ENCODE measurements around the gene DGKB.

Gene DGKB

GRCh38 chr7:14207711-14208110, 694.8 kb downstream of the DGKB start:
- no peak for DNase-seq (ENCODE audit: low read depth)

GRCh38 chr7:14207138-14207537, 695.4 kb downstream of the DGKB start:
- DNase-seq (ENCODE audit: low read depth) = no peak

GRCh38 chr7:14206121-14206520, 696.4 kb downstream of the DGKB start:
- DNase-seq (ENCODE audit: low read depth) = no peak

DNA sequence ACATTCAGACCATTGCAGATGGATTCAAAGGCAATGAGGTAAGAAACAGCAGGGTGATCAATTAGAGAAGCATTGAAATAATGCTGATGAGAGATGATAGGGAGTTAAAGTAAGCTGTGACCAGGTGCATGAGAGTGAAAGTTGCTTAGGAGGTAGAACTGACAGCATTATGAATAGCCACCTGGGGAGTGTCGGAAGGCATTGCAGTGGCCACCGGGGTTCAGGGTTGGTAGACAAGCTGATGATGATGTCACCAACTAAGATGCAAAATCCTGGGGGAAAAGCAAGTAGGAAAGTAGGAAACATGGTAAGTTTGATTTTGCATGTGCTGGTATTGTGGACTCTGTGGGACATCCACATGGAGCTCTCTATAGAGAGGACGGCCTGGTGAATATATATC, 701.2 kb downstream of the DGKB start:
- DNase-seq (ENCODE audit: low read depth) = no peak

GRCh38 chr7:14199336-14199735, 703.2 kb downstream of the DGKB start:
- DNase-seq (ENCODE audit: low read depth) = no peak

DNA sequence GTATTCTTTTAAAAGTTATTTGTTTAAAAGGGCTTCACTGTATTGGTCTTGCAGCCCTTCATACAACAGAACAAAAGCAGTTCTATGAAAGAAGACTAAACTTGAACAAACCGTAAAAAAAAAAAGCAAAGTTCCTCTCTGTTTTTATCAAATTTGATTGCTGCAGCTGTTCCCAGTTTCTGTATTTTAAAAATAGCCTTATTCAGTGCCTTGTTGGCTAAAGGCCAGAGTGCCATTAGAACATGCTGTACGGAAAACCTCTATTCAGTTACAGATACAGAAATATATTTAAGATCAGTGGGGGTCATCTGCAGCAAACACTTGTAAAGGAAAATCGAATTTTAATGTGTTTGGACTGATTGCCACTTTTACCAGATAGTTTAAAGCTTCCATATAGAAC, 705.3 kb downstream of the DGKB start:
- no peak for DNase-seq (ENCODE audit: low read depth)

GRCh38 chr7:14196555-14196954, 706.0 kb downstream of the DGKB start:
- no peak for DNase-seq (ENCODE audit: low read depth)

GRCh38 chr7:14195871-14196270, 706.7 kb downstream of the DGKB start:
- DNase-seq (ENCODE audit: low read depth) = no peak

GRCh38 chr7:14195079-14195478, 707.5 kb downstream of the DGKB start:
- no peak for DNase-seq (ENCODE audit: low read depth)

GRCh38 chr7:14191686-14192098, 710.9 kb downstream of the DGKB start:
- DNase-seq (ENCODE audit: low read depth) = no peak

- no peak for DNase-seq (ENCODE audit: low read depth)
Observed at GRCh38 chr7:14184292-14184864, 718.2 kb downstream of the DGKB start.

- DNase-seq (ENCODE audit: low read depth) = no peak
Observed at GRCh38 chr7:14179781-14180180, 722.8 kb downstream of the DGKB start.

DNA sequence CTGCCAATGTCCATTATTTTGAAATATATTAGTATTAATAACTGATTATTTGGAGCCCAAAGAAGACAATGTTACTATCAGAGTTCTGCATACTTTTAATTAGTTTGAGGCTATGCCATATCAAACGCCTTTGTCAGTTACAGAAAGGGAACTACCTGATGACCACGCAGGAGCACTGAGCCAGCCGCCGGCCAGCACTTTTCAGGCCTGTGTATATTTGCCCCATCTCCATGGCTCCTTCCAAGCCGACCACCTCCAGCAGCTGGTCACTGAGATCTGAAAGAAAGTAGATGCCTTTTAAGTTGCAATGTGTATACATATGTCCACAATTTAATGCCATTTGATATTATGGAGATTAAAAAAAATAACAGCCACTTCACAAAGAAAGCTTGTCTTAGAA, 724.7 kb downstream of the DGKB start:
- no peak for DNase-seq (ENCODE audit: low read depth)

- no peak for DNase-seq (ENCODE audit: low read depth)
Observed at GRCh38 chr7:14170872-14171271, 731.7 kb downstream of the DGKB start.

GRCh38 chr7:14158111-14158510, 744.4 kb downstream of the DGKB start:
- no peak for DNase-seq (ENCODE audit: low read depth)

DNA sequence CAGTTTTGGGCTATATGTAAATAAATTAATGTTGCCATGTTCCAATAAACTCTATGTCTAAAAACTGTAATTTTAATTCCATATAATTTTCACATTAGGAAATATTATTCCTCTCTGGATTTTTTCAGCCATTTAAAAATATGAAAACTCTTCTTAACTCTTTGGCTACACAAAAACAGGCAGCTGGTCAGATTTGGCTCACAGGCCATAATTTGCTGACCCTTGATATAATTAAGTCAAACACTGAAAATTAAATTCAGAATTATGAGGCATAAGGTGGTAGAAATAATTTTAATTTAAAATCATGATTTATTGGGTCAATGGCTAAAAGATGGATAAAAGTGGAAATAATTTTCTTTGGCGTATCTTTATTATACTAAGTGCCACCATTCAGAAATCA, 746.1 kb downstream of the DGKB start:
- no peak for DNase-seq (ENCODE audit: low read depth)

DNA sequence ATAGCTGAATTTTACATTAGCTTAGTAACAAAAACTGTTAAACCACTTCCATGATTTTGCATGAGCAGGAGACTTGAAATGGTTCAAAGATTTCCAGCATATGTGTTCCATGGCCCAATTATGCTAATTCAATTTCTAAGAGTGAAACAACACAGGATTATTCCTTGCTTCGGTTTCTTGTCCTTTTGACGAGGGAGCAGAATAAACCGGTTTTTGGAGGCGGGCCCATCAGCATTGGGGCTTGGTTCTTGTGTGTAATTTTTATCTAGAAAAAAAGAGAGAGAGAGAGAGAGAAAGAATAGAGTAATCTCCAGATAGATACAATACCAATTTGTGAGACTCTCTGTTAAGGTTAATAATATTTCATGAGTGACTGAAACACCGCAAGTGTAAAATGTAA, 753.6 kb downstream of the DGKB start:
- no peak for DNase-seq (ENCODE audit: low read depth)

GRCh38 chr7:14147532-14147931, 755.0 kb downstream of the DGKB start:
- no peak for DNase-seq (ENCODE audit: low read depth)

GRCh38 chr7:14144538-14144937, 758.0 kb downstream of the DGKB start:
- DNase-seq (ENCODE audit: low read depth) = no peak

DNA sequence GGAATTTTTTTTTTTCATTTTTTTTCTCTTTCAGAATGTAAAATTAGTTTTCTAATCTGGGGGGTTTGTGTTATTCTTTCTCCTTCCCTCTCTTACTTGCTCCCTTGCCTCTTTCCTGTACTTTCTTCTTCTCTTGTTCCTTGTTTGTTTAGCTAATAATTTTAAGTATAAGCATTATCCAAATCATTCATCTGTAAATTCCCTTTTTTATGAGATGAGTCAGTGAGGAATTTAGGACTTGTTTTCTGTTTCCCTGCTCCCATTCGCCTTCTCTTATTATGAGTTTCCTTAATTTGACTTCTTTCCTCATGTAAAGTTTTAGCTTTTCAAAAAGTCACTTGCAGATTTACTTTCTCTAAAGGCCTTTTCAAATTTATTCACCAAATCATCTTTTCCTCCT, 758.4 kb downstream of the DGKB start:
- DNase-seq (ENCODE audit: low read depth) = no peak

DNA sequence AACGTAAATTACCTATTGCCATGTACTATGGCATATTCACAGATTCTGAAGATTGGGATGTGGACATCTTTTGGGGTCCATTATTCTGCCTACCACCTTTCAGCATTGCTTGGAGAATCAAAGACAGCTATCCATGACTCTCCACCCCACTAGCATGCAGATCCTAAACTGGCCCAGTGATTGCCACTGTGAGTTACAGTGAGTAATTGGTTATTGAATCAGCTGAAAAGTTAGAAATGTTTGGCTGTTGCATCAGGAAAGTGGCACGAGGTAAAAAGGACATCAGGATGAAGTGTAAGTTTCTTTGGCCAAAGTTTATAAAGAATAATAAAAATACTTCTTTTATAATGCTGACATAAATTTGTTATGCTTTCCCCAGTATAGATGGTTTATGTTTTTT, 764.9 kb downstream of the DGKB start:
- no peak for DNase-seq (ENCODE audit: low read depth)

- no peak for DNase-seq (ENCODE audit: low read depth)
Observed at GRCh38 chr7:14133752-14134151, 768.8 kb downstream of the DGKB start.

- no peak for DNase-seq (ENCODE audit: low read depth)
Observed at GRCh38 chr7:14125998-14126397, 776.6 kb downstream of the DGKB start.

DNA sequence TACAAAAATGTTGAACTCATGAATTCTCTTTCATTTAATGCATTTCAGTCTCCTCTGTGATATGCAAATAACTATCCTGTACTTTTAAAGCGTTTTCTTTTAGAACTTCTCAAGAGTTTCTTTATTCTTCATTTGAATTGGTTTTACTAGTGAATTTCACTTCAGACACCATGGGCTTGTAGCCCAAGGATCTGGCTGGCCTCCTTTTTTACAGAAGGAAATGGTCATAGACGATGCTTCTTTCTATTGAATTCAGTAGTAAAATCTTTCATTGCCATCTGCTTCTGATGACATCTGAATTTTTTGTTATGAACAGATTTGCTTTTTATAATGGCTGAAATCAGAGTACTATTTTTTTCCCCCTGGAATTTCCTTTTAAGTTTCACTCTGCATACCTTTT, 777.8 kb downstream of the DGKB start:
- no peak for DNase-seq (ENCODE audit: low read depth)

DNA sequence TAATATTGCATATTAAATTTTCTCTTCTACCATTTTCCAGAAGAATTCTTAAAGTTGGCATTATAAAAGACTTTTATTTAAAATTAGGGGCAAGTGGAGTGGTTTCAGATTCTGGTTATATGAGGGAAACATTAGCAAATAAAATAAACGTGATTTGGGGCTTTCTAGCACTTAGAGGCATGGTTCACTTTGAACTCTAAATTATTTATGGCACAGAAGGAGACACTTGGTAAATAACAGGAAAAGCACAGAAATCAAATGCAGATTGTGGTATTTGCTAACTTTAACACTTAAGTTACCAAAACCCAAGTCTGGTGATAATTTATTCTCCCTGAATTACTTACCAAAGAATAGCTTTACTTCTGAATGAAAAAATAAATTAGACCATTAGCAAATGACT, 778.6 kb downstream of the DGKB start:
- DNase-seq (ENCODE audit: low read depth) = no peak
